Measurements from ENCODE around the gene RNF183. TPM values are rescaled to one million over a fixed set of nuclear protein-coding genes. Genes with fewer than 3 reads are reported as not detected.

The RNF183 gene
- total and polyA plus RNA-seq, 2 donors (not counting 1 experiment from before 2014, with no cell fraction given), result not detected

DNA sequence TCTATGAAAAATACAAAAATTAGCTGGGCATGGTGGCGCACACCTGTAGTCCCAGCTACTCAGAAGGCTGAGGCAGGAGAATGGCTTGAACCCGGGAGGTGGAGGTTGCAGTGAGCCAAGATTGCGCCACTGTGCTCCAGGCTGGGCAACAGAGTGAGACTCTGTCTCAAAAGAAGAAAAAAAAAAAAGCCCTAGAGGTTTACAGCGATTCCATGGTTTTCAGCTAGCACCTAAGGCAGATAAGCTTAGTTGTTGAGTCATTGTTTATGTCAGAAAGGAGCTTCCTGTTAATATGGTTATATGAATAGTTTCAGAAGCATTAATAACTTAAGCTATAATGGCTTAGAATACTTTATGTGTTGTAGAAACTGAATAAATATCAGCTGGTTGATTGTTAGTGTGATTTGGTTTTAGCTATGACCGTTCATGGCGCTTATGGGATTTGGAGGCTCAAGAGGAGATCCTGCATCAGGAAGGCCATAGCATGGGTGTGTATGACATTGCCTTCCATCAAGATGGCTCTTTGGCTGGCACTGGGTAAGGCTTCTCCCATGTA, 13.0 kb downstream of the RNF183 start:
- Histone ChIP-seq H3K4me1 (ENCODE audit: control insufficient read depth, extremely low read depth, insufficient read depth, low read length) (peaks cover 3% of the 10 kb centered on the region), H3K27me3 (ENCODE audit: control insufficient read depth, insufficient read depth, low read length) (no peaks in the 10 kb centered on the region), H2AFZ (ENCODE audit: low read length) (no peak overlapping the region), H3K36me3 (ENCODE audit: control insufficient read depth, insufficient read depth, low read length) (peaks cover 19% of the 10 kb centered on the region), H3K4me3 (replicated peaks in 1 of 4; ENCODE audit: control extremely low read depth in 1 of 4, insufficient read depth in 1 of 4, low read depth in 3 of 4, low read length in 4 of 4) (no peak overlapping the region), H4K20me1 (ENCODE audit: control insufficient read depth, extremely low read depth, insufficient read depth, low read length) (no peaks in the 10 kb centered on the region), H3K9ac (ENCODE audit: insufficient read depth, low read length) (no peak overlapping the region), H3K9me3 (ENCODE audit: control insufficient read depth, insufficient read depth, low read depth, low read length) (no peaks in the 10 kb centered on the region), H3K4me2 (ENCODE audit: extremely low read depth, insufficient read depth, low read length) (no peak overlapping the region), H3K27ac (ENCODE audit: insufficient read depth, low read length) (no peak overlapping the region), H3K79me2 (ENCODE audit: control insufficient read depth, insufficient read depth, low read length) (no peaks in the 10 kb centered on the region)
- DNase-seq (ENCODE audit: low read depth in 2 of 2), result no peak
- TF ChIP-seq EZH2 (IDR thresholded peaks at IDR 0.05; ENCODE audit: low read length, missing control alignments), result no peak
- TF ChIP-seq, protein P1, sequence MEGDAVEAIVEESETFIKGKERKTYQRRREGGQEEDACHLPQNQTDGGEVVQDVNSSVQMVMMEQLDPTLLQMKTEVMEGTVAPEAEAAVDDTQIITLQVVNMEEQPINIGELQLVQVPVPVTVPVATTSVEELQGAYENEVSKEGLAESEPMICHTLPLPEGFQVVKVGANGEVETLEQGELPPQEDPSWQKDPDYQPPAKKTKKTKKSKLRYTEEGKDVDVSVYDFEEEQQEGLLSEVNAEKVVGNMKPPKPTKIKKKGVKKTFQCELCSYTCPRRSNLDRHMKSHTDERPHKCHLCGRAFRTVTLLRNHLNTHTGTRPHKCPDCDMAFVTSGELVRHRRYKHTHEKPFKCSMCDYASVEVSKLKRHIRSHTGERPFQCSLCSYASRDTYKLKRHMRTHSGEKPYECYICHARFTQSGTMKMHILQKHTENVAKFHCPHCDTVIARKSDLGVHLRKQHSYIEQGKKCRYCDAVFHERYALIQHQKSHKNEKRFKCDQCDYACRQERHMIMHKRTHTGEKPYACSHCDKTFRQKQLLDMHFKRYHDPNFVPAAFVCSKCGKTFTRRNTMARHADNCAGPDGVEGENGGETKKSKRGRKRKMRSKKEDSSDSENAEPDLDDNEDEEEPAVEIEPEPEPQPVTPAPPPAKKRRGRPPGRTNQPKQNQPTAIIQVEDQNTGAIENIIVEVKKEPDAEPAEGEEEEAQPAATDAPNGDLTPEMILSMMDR (conservative IDR thresholded peaks at IDR 0.05 in 1 of 2, IDR thresholded peaks at IDR 0.05 in 1 of 2; ENCODE audit: low read depth in 1 of 2, low read length in 2 of 2), result no peak

DNA sequence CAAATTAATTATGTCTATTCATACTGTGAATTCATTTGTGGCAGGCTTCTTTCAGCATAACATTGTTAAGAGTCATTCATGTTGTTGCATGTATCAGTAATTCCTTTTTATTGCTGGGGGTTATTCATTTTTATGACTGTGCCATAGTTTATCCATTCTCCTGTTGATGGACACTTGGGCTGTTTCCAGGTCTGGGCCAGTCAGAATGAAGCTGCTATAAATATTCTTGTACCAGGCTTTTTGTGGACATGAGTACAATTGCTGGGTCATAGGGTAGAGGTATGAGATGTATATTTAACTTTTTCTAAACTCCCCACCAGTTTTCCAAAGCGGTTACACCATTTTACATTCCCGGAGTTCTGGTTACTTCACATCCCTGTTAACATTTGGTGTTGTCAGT, 14.1 kb downstream of the RNF183 start:
- no peak overlapping the region for H3K4me3 ChIP-seq (replicated peaks in 1 of 4; ENCODE audit: control extremely low read depth in 1 of 4, insufficient read depth in 1 of 4, low read depth in 3 of 4, low read length in 4 of 4)
- H3K27me3 ChIP-seq (ENCODE audit: control insufficient read depth, insufficient read depth, low read length), result no peaks in the 10 kb centered on the region
- no peaks in the 10 kb centered on the region for H4K20me1 ChIP-seq (ENCODE audit: control insufficient read depth, extremely low read depth, insufficient read depth, low read length)
- no peaks in the 10 kb centered on the region for H3K9me3 ChIP-seq (ENCODE audit: control insufficient read depth, insufficient read depth, low read depth, low read length)
- peaks cover 19% of the 10 kb centered on the region for H3K36me3 ChIP-seq (ENCODE audit: control insufficient read depth, insufficient read depth, low read length)
- no peaks in the 10 kb centered on the region for H3K79me2 ChIP-seq (ENCODE audit: control insufficient read depth, insufficient read depth, low read length)
- no peak overlapping the region for H3K9ac ChIP-seq (ENCODE audit: insufficient read depth, low read length)
- H3K4me2 ChIP-seq (ENCODE audit: extremely low read depth, insufficient read depth, low read length), result no peak overlapping the region
- H3K27ac ChIP-seq (ENCODE audit: insufficient read depth, low read length), result no peak overlapping the region
- H2AFZ ChIP-seq (ENCODE audit: low read length), result no peak overlapping the region
- TF ChIP-seq, protein P1 (conservative IDR thresholded peaks at IDR 0.05 in 1 of 2, IDR thresholded peaks at IDR 0.05 in 1 of 2; ENCODE audit: low read depth in 1 of 2, low read length in 2 of 2), result no peak
- DNase-seq (ENCODE audit: low read depth in 2 of 2), result no peak
- peaks cover 3% of the 10 kb centered on the region for H3K4me1 ChIP-seq (ENCODE audit: control insufficient read depth, extremely low read depth, insufficient read depth, low read length)

DNA sequence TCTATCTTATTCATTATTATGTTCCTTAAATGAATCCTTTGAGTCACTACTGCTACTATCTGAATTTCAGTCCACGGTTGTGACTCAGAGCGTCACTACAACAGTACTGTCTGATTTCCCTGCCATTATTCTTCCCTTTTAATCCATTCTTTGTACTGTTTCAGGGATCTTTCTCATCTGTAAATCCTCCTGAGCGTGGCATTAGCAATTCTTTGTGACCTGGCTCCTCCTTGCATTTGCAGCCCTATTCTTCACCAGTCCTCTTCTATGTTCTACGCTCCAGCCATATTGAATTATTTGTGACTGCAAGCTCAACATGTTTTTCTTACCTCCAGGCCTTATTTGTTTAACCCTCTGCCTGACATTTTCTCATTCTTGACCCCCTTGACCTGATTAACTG, 21.8 kb downstream of the RNF183 start:
- Histone ChIP-seq H3K27ac (ENCODE audit: insufficient read depth, low read length) (no peak overlapping the region), H2AFZ (ENCODE audit: low read length) (no peak overlapping the region), H3K9ac (ENCODE audit: insufficient read depth, low read length) (no peak overlapping the region), H4K20me1 (ENCODE audit: control insufficient read depth, extremely low read depth, insufficient read depth, low read length) (no peaks in the 10 kb centered on the region), H3K36me3 (ENCODE audit: control insufficient read depth, insufficient read depth, low read length) (peaks cover 10% of the 10 kb centered on the region), H3K4me1 (ENCODE audit: control insufficient read depth, extremely low read depth, insufficient read depth, low read length) (no peaks in the 10 kb centered on the region), H3K4me3 (replicated peaks in 1 of 4; ENCODE audit: control extremely low read depth in 1 of 4, insufficient read depth in 1 of 4, low read depth in 3 of 4, low read length in 4 of 4) (no peak overlapping the region), H3K79me2 (ENCODE audit: control insufficient read depth, insufficient read depth, low read length) (peaks cover 8% of the 10 kb centered on the region), H3K4me2 (ENCODE audit: extremely low read depth, insufficient read depth, low read length) (no peak overlapping the region), H3K27me3 (ENCODE audit: control insufficient read depth, insufficient read depth, low read length) (no peaks in the 10 kb centered on the region), H3K9me3 (ENCODE audit: control insufficient read depth, insufficient read depth, low read depth, low read length) (no peaks in the 10 kb centered on the region)
- no peak for DNase-seq (ENCODE audit: low read depth in 2 of 2)
- TF ChIP-seq, protein P1 (conservative IDR thresholded peaks at IDR 0.05 in 1 of 2, IDR thresholded peaks at IDR 0.05 in 1 of 2; ENCODE audit: low read depth in 1 of 2, low read length in 2 of 2), result no peak
- no peak for TF ChIP-seq EZH2 (IDR thresholded peaks at IDR 0.05; ENCODE audit: low read length, missing control alignments)
